ENCODE results near the gene INTS1.

Gene INTS1

DNA sequence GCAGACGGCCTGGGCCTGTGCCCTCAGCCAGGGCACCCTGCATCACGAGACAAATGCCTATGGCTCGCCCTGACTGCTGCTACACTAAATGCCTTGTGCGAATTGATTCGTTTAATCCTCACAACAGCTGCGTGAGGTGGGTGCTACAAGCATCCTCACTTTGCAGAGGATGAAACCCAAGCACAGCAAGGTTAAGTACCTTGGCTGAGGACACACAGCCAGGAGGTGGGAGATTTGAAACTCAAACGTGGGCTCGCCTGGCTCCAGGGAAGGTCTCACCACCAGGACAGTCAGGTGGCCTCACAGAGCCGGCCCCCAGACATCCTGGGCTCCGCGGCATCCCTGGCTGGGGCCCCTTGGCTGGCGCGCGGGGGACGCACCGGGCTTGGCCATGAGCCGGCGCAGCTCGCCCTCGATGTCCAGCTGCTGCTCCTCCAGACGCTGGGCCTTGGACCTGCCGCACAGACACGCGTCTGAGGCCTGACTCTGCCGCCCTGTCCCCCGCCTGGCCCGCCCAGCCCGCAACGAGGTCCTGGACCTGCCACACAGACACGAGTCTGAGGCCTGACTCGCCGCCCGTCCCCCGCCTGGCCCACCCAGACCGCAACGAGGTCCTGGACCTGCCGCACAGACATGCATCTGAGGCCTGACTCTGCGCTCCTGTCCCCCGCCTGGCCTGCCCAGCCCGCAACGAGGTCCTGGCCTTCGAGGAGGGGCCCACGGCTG, 66.9 kb downstream of the INTS1 start:
- no peak for DNase-seq (ENCODE audit: extremely low read depth, low read depth)
- no peak overlapping the region for H3K4me3 ChIP-seq (replicated peaks; ENCODE audit: low read depth, low read length)
- no peak for TF ChIP-seq CTCF (IDR thresholded peaks at IDR 0.05; ENCODE audit: low read depth, low read length, missing control alignments)

GRCh38 chr7:1436608-1437007, 67.6 kb downstream of the INTS1 start:
- TF ChIP-seq CTCF (IDR thresholded peaks at IDR 0.05; ENCODE audit: low read depth, low read length, missing control alignments), result no peak
- no peak for DNase-seq (ENCODE audit: extremely low read depth, low read depth)

GRCh38 chr7:1434891-1435670, 69.1 kb downstream of the INTS1 start:
- no peak for DNase-seq (ENCODE audit: extremely low read depth, low read depth)
- TF ChIP-seq CTCF (IDR thresholded peaks at IDR 0.05; ENCODE audit: low read depth, low read length, missing control alignments), result no peak

More at GRCh38 chr7:1436608-1437007, 67.6 kb downstream of the INTS1 start:
- H3K4me3 ChIP-seq (replicated peaks; ENCODE audit: low read depth, low read length), result no peak overlapping the region

DNA sequence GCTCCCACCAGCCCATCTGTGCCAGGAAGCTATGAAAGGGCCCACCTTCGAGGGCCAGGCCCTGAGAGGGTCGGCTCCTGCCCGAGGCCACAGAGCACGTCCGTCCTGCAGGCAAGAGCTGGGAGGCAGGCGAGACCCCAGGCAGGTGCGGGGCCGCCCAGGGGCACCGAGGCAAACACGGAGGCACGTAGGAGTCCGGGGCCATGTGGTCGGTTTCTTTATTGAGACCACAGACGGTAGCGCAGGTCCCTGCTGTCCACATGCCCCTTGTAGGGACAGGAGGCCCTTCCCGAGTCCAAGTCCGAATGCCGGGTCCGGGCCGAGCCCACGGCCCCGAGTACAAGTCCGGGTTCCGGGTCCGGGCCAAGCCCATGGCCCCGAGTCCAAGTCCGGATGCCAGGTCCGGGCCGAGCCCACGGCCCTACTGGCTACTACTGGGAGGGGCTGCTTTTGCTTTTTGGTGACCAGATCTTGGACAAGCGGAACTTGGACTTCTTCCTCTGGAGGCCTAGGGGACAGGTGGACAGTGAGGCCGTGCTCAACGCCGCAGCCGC, 69.9 kb downstream of the INTS1 start:
- no peak for DNase-seq (ENCODE audit: extremely low read depth, low read depth)
- TF ChIP-seq CTCF (IDR thresholded peaks at IDR 0.05; ENCODE audit: low read depth, low read length, missing control alignments), result no peak
- H3K4me3 ChIP-seq (replicated peaks; ENCODE audit: low read depth, low read length), result no peak overlapping the region

More at GRCh38 chr7:1434891-1435670, 69.1 kb downstream of the INTS1 start:
- no peak overlapping the region for H3K4me3 ChIP-seq (replicated peaks; ENCODE audit: low read depth, low read length)

- H3K4me3 ChIP-seq (replicated peaks; ENCODE audit: low read depth, low read length), result no peak overlapping the region
- no peak for TF ChIP-seq CTCF (IDR thresholded peaks at IDR 0.05; ENCODE audit: low read depth, low read length, missing control alignments)
- DNase-seq (ENCODE audit: extremely low read depth, low read depth), result no peak
Observed at GRCh38 chr7:1433128-1433920, 70.9 kb downstream of the INTS1 start.

DNA sequence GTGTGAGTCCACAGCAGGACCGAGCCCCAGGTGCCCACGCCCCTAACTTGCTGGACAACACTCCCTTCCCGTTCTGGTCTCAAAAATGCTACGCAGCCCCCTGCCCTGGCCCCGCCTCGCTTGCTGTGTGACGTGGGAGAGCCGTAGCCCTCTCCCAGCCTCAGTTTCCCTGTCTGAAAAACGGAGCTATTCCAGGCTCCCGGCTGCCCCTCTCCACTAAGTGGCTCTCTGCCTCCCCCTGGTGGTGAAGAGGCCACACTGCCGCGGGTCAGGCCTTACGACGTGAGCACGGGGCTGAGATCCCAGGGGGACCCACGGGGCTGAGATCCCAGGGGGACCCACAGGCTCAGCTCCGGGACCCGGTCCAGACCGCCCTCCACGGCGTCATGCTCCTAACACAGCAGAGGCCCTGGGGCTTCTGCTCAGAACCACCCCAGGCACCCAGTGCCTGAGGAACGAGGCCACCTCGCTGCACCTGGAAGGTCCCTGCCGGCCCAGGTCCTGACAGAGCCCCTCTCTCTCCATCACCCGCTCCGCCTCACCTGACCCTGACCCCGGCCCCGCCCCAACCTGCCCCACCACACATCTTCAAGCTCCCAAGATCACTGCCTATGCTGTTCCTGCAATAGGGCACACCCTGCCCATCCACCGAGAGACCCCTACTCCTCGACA, 71.6 kb downstream of the INTS1 start:
- H3K4me3 ChIP-seq (replicated peaks; ENCODE audit: low read depth, low read length), result no peak overlapping the region
- no peak for DNase-seq (ENCODE audit: extremely low read depth, low read depth)
- peak; percentile 99 for TF ChIP-seq CTCF (IDR thresholded peaks at IDR 0.05; ENCODE audit: low read depth, low read length, missing control alignments)

Measured in HFF-Myc (cell line).